K562 (cell line): Measurements from ENCODE around the gene PKHD1. TPM values are rescaled to one million over a fixed set of nuclear protein-coding genes. Genes with fewer than 3 reads are reported as not detected.

Experiments
- ATAC-seq: fragments of 200-7000 bp; cut with Tn5 transposase; 3 replicates; pipeline ENCODE4 v1.9.1; 2020; ENCODE audit warnings: moderate library complexity
- BruUV-seq: library from RNA; stranded (reverse); fragments of 400-500 nt; replicated peaks from 2 replicates; lab custom pipeline; 2021; lab: Mats Ljungman, UMichigan
- CTCF ChIA-PET: fragments of 300-600 bp; formaldehyde crosslinking; extraction: SDS; loops from one replicate; lab custom pipeline; 2021; ENCODE audit warnings: low intra/inter-chr PET ratio; lab: Yijun Ruan, JAX
- POLR2A ChIA-PET: fragments of 300-600, 350-650 bp; sonication (Branson Sonifier 250); formaldehyde crosslinking; extraction: SDS; loops from one replicate; lab custom pipeline; 2021; ENCODE audit warnings: antibody characterized with exemption, inconsistent platforms; lab: Yijun Ruan, JAX
- DNase-seq, 4 experiments: peaks; one replicate each; pipeline versions ENCODE4 v3.0.0 to v3.0.0-alpha.2; 2011 to 2018; ENCODE audit warnings: low spot score in 3 of 4, mixed read lengths in 3 of 4; ENCODE audit errors: extremely low read depth in 1 of 4
- FAIRE-seq: peaks from 2 replicates; lab custom pipeline; 2011; peaks lifted over from hg19 to GRCh38; lab: Jason Lieb, UNC
- H2AFZ ChIP-seq: 2 replicates; pipeline ENCODE4 v1.6.0; 2011; ENCODE audit warnings: low read depth, low read length, control low read depth, inconsistent platforms
- H3K27ac ChIP-seq: fragments of 200-600 bp; 3 replicates; pipeline ENCODE4 v1.8.0; 2011; ENCODE audit warnings: low read depth, mild to moderate bottlenecking, control low read depth, inconsistent platforms, low read length, moderate library complexity, mixed read lengths; ENCODE audit errors: extremely low read depth
- H3K27me3 ChIP-seq, 2 experiments: fragments of 300-600 bp in 1 of 2; 2 replicates in 1 of 2; 3 replicates in 1 of 2; pipeline versions ENCODE4 v1.6.0 to v1.8.0; 2011; ENCODE audit warnings: inconsistent platforms in 2 of 2, low read length in 2 of 2, mild to moderate bottlenecking in 1 of 2, mixed read lengths in 1 of 2, moderate library complexity in 1 of 2; ENCODE audit not compliant: control insufficient read depth in 2 of 2, insufficient read depth in 2 of 2
- H3K36me3 ChIP-seq: fragments of 300-600 bp; 3 replicates; pipeline ENCODE4 v1.8.0; 2011; ENCODE audit warnings: mild to moderate bottlenecking, low read length, inconsistent platforms; ENCODE audit not compliant: control insufficient read depth, insufficient read depth
- H3K4me1 ChIP-seq, 2 experiments: fragments of 200-600 bp in 1 of 2; replicated peaks in 1 of 2; 2 replicates in 1 of 2; 3 replicates in 1 of 2; pipeline versions ENCODE4 v1.5.1 to v1.8.0; 2011; ENCODE audit warnings: inconsistent platforms in 2 of 2, low read length in 2 of 2, mild to moderate bottlenecking in 1 of 2, mixed read lengths in 1 of 2, moderate library complexity in 1 of 2; ENCODE audit not compliant: control insufficient read depth in 2 of 2, insufficient read depth in 2 of 2
- H3K4me2 ChIP-seq: 2 replicates; pipeline ENCODE4 v1.6.1; 2011; ENCODE audit warnings: low read length, control low read depth, inconsistent platforms, mixed read lengths; ENCODE audit not compliant: insufficient read depth
- H3K4me3 ChIP-seq: fragments of 200-600 bp; sonication (generic), shearing (Covaris generic); 2 replicates; pipeline ENCODE4 v1.5.1; 2016; ENCODE audit warnings: control low read depth, inconsistent platforms
- H3K79me2 ChIP-seq: fragments of 200-600 bp; 3 replicates; pipeline ENCODE4 v1.8.0; 2011; ENCODE audit warnings: low read length, inconsistent platforms; ENCODE audit not compliant: control insufficient read depth, insufficient read depth
- H3K9ac ChIP-seq, 2 experiments: 2 replicates each; pipeline versions ENCODE4 v1.6.0 to v1.6.1; 2011; ENCODE audit warnings: low read depth in 2 of 2, low read length in 2 of 2, control low read depth in 1 of 2, inconsistent platforms in 1 of 2, mild to moderate bottlenecking in 1 of 2, mixed read lengths in 1 of 2; ENCODE audit not compliant: insufficient read depth in 1 of 2
- H3K9me1 ChIP-seq: one replicate; pipeline ENCODE4 v1.6.0; 2011; ENCODE audit warnings: inconsistent platforms, mild to moderate bottlenecking, low read length, moderate library complexity; ENCODE audit not compliant: control insufficient read depth, insufficient read depth
- H3K9me3 ChIP-seq: replicated peaks from 2 replicates; pipeline ENCODE4 v1.5.1; 2011; ENCODE audit warnings: low read depth, low read length, inconsistent platforms; ENCODE audit not compliant: control insufficient read depth, insufficient read depth
- H4K20me1 ChIP-seq: replicated peaks from 2 replicates; pipeline ENCODE4 v1.6.1; 2011; ENCODE audit warnings: low read length, inconsistent platforms, mixed read lengths; ENCODE audit not compliant: control insufficient read depth, insufficient read depth
- NEUROD1 ChIP-seq: fragments of 150-350 bp; IDR thresholded peaks from 2 replicates; pipeline ENCODE4 v1.6.1; 2014; ENCODE audit warnings: borderline replicate concordance, low read length, low read depth; ENCODE audit not compliant: partially characterized antibody
- RBM17 ChIP-seq: fragments of 200-400 bp; formaldehyde crosslinking; IDR thresholded peaks from 2 replicates; pipeline ENCODE4 v1.6.1; 2017; ENCODE audit warnings: low read depth, mild to moderate bottlenecking, low read length, borderline replicate concordance
- TAF7 ChIP-seq: fragments of 450-650 bp; IDR thresholded peaks from 2 replicates; pipeline ENCODE4 v1.6.1; 2016; ENCODE audit warnings: missing genetic modification characterization, missing compliant biosample characterization
- XRCC5 ChIP-seq: fragments of 200-400 bp; formaldehyde crosslinking; IDR thresholded peaks from 2 replicates; pipeline ENCODE4 v1.6.1; 2017; ENCODE audit warnings: low read depth, mild to moderate bottlenecking, low read length
- ZNF695 ChIP-seq: fragments of 450-650 bp; formaldehyde crosslinking; IDR thresholded peaks from 2 replicates; pipeline ENCODE4 v1.4.0; 2020; ENCODE audit warnings: mild to moderate bottlenecking, moderate library complexity
- ZNF696 ChIP-seq: fragments of 250-450 bp; sonication (Bioruptor Pico); conservative IDR thresholded peaks from 2 replicates; pipeline ENCODE4 v1.4.0; 2020; ENCODE audit warnings: mild to moderate bottlenecking, moderate library complexity
- WGBS: fragments of 100-300 bp; shearing (Covaris generic); methylation state at CpG from one replicate; pipeline ENCODE4 v1.1.6; 2016; ENCODE audit warnings: low coverage, mixed read lengths; ENCODE audit not compliant: insufficient coverage; ENCODE audit errors: missing lambda C conversion rate; 5-methylcytosine and 5-hydroxymethylcytosine counted together
- in situ Hi-C: fragments of 300-500 bp; cut with MboI; formaldehyde crosslinking; loops from 4 replicates; pipeline ENCODE4 v1.15.0; 2018; ENCODE audit warnings: inconsistent platforms, mixed read lengths
- intact Hi-C: fragments of 100-400 bp; cut with micrococcal nuclease; formaldehyde crosslinking; loops from 2 replicates; pipeline ENCODE4 v1.14.2; 2022
- polyA plus RNA-seq, 8 experiments: library from polyadenylated mRNA; depleted of rRNA in 4 of 8; stranded (reverse) in 5 of 8; unstranded in 3 of 8; fragments of >200 nt; fragmentation: Nextera tagmentation in 2 of 8; fragmentation: Illumina TruSeq in 1 of 8; extraction: Ambion mirVana in 2 of 8; extraction: Trizol in 1 of 8; gene quantifications; 2 replicates each; pipeline versions ENCODE4 v1.2.1 to v1.2.3, GENCODE V29; 2011 to 2014; ENCODE audit warnings: inconsistent platforms in 1 of 8, missing spikeins in 1 of 8
- total RNA-seq, 7 experiments: library from RNA; depleted of rRNA in 6 of 7; stranded (reverse); fragments of >200 nt in 6 of 7; fragmentation: Illumina TruSeq in 2 of 7; extraction: Trizol in 2 of 7; gene quantifications; 2 replicates each; pipeline versions ENCODE4 v1.2.1 to v1.2.3, GENCODE V29; 2011 to 2021; ENCODE audit warnings: low replicate concordance in 1 of 7

The PKHD1 gene
- total and polyA plus RNA-seq, 9 of the 15 experiments (the other 6 are each of a cell fraction or from before 2014, with no cell fraction given): 0.01 to 0.04 (median 0.01) TPM; not detected in 6

GRCh38 chr6:52136934-52137467 lies 49.6 kb upstream of the PKHD1 start:
- ATAC-seq (no peak), DNase-seq (no peak), FAIRE-seq (no peak)
- Histone ChIP-seq H4K20me1 (no peaks in the 10 kb centered on the region), H3K79me2 (no peaks in the 10 kb centered on the region), H3K27ac (no peak overlapping the region), H3K9me1 (no peaks in the 10 kb centered on the region), H3K36me3 (no peaks in the 10 kb centered on the region), H3K27me3 (peaks cover 6 to 15% of the 10 kb centered on the region in 2 experiments; a peak in 4 of 5 replicates), H3K4me3 (no peak overlapping the region), H3K4me2 (no peak overlapping the region), H3K4me1 (no peaks in the 10 kb centered on the region), H3K9me3 (no peaks in the 10 kb centered on the region), H3K9ac (no peak overlapping the region), H2AFZ (no peak overlapping the region)
- 0% methylated on average over 9 of the region's 12 CpGs for WGBS
- BruUV-seq: no TSS peak
- no peak for TF ChIP-seq NEUROD1
- no peak for TF ChIP-seq ZNF696 (CRISPR knock-in tag)
- no peak for TF ChIP-seq XRCC5
- in situ Hi-C loops: no loop called here
- ChIA-PET CTCF (no interaction called here), POLR2A (interaction anchor here (0.6 kb wide), 1 partner anchor 1431 kb away, joined by 3 read pairs; no protein-coding TSS in a partner anchor)
- intact Hi-C loops: no loop called here

- WGBS: 4% methylated on average over 4 of the region's 4 CpGs
- POLR2A ChIA-PET: no interaction called here
- no TSS peak for BruUV-seq
- TF ChIP-seq TAF7 (tag) (no peak), RBM17 (no peak), ZNF695 (CRISPR knock-in tag) (no peak)
Measured at GRCh38 chr6:52136055-52136454, 48.6 kb upstream of the PKHD1 start.

More at GRCh38 chr6:52136055-52136454, 48.6 kb upstream of the PKHD1 start:
- Histone ChIP-seq H3K36me3 (no peaks in the 10 kb centered on the region), H3K9me3 (no peaks in the 10 kb centered on the region), H3K4me3 (no peak overlapping the region), H4K20me1 (no peaks in the 10 kb centered on the region), H3K9ac (no peak overlapping the region), H3K4me2 (no peak overlapping the region), H3K9me1 (no peaks in the 10 kb centered on the region), H2AFZ (no peak overlapping the region), H3K27ac (no peak overlapping the region), H3K27me3 (peaks cover 6 to 15% of the 10 kb centered on the region in 2 experiments; a peak in 4 of 5 replicates), H3K79me2 (no peaks in the 10 kb centered on the region), H3K4me1 (no peaks in the 10 kb centered on the region)
- no peak for ATAC-seq
- in situ Hi-C loops (no loop called here), intact Hi-C loops (no loop called here)
- no peak for FAIRE-seq
- DNase-seq: no peak
- CTCF ChIA-PET: no interaction called here
